Measurements from ENCODE around the gene GPRC5B.

DNA sequence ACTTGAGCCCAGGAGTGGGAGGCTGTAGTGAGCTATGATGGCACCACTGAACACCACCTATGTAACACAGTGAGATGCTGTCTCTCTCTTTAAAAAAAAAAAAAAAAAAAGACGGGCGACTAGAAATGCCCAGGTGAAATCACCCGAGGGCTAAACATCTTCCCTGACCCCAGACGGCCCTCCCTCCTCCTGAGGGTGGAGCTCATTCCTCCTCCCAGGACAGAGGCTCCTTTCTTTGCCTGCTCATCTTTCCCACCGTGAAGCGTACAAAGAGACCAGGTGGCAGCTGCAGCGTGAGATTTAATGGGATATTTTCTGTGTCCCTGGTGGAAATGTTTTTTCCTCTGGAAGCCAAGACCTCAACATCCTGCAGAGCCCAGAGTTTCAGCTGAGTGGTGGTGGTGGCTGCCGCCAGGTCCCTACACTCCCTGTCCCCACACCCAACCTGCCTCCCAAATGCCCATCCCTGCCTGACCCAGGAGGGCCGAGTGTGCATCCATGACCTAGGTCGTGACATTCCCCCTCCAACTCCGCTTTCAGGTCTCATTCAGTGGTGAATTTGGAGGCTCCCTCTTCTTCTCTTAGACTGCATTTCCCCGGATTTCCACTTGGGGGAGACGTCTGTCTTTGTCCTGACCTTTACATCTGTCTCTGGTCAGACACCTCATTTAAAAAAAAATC is 14.4 kb upstream of the GPRC5B start:
- no peak for TF ChIP-seq EZH2 (IDR thresholded peaks at IDR 0.05)
- TF ChIP-seq POLR2AphosphoS5 (IDR thresholded peaks at IDR 0.05; ENCODE audit: borderline replicate concordance, low read depth, low read length) = no peak

All from SK-N-MC (cell line).